DOHH2 (cell line): ENCODE data around the gene FOXO6.

ENCODE experiments used
- H3F3A ChIP-seq: fragments of 200-600 bp; sonication (generic), shearing (Covaris generic); 2 replicates; pipeline ENCODE4 v1.6.0; 2016; ENCODE audit warnings: antibody characterized with exemption, mild to moderate bottlenecking; ENCODE audit not compliant: control insufficient read depth, insufficient read depth
- H3K27ac ChIP-seq: fragments of 200-600 bp; sonication (generic); 2 replicates; pipeline ENCODE4 v1.5.1; 2014; ENCODE audit warnings: low read depth, mild to moderate bottlenecking, low read length, moderate library complexity
- H3K27me3 ChIP-seq: fragments of 200-600 bp; sonication (generic); 2 replicates; pipeline ENCODE4 v1.6.1; 2014; ENCODE audit warnings: mild to moderate bottlenecking, low read length, mixed read lengths; ENCODE audit not compliant: control insufficient read depth
- H3K36me3 ChIP-seq: fragments of 200-600 bp; sonication (generic); 2 replicates; pipeline ENCODE4 v1.6.1; 2014; ENCODE audit warnings: mild to moderate bottlenecking, low read length, moderate library complexity, mixed read lengths; ENCODE audit not compliant: control insufficient read depth
- H3K4me1 ChIP-seq: fragments of 200-600 bp; sonication (generic); 2 replicates; pipeline ENCODE4 v1.6.1; 2014; ENCODE audit warnings: mild to moderate bottlenecking, low read length, mixed read lengths; ENCODE audit not compliant: control insufficient read depth
- H3K4me2 ChIP-seq: fragments of 200-600 bp; sonication (generic); 2 replicates; pipeline ENCODE4 v1.6.0; 2014; ENCODE audit warnings: mild to moderate bottlenecking, low read length, moderate library complexity
- H3K4me3 ChIP-seq: fragments of 200-600 bp; sonication (generic); 2 replicates; pipeline ENCODE4 v1.5.1; 2014; ENCODE audit warnings: mild to moderate bottlenecking, low read length, mixed read lengths
- H3K79me2 ChIP-seq: fragments of 200-600 bp; sonication (generic); 2 replicates; pipeline ENCODE4 v1.6.1; 2014; ENCODE audit warnings: mild to moderate bottlenecking, low read length, mixed read lengths; ENCODE audit not compliant: control insufficient read depth
- H3K9me2 ChIP-seq: fragments of 200-600 bp; sonication (generic); replicated peaks from 2 replicates; pipeline ENCODE4 v1.6.1; 2014; ENCODE audit warnings: mild to moderate bottlenecking, low read length, mixed read lengths; ENCODE audit not compliant: control insufficient read depth
- H3K9me3 ChIP-seq: fragments of 200-600 bp; sonication (generic); 2 replicates; pipeline ENCODE4 v1.6.1; 2014; ENCODE audit warnings: antibody characterized with exemption, low read length, mixed read lengths; ENCODE audit not compliant: control insufficient read depth, insufficient read depth
- H4K20me1 ChIP-seq: fragments of 200-600 bp; sonication (generic); 2 replicates; pipeline ENCODE4 v1.6.0; 2014; ENCODE audit warnings: low read depth, mild to moderate bottlenecking, antibody characterized with exemption, low read length, moderate library complexity; ENCODE audit not compliant: control insufficient read depth, insufficient read depth
- EZH2phosphoT487 ChIP-seq: fragments of 200-600 bp; sonication (generic); IDR thresholded peaks from 2 replicates; pipeline ENCODE4 v1.6.1; 2017; ENCODE audit warnings: borderline replicate concordance, mild to moderate bottlenecking, antibody characterized with exemption, low read length, moderate library complexity, mixed read lengths
- TF ChIP-seq, protein P1 (sequence below): fragments of 200-600 bp; sonication (generic); IDR thresholded peaks from one replicate; pipeline ENCODE4 v1.5.1; 2014; ENCODE audit warnings: antibody characterized with exemption, mild to moderate bottlenecking, low read depth, low read length; ENCODE audit not compliant: poor library complexity, severe bottlenecking

Gene FOXO6

DNA sequence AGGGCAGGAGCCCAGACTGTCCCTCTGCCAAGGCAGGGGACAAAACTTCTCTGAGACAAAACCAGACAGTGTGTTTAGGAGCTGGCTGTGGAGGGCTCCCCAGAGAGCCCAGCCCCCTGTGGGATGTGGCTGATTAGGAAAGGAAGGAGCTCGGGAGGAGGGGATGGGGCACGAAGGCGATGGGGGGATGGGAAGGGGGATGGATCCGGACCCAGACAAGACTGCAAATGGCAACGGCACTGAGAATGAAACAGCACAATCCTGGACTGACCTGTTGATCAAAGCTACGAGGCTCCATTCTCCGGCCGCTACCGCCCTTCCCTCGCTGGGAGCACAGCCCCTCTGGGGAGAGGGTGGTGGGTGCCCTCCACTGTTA is 33.1 kb downstream of the FOXO6 start:
- Histone ChIP-seq H3K27me3 (0 out of 2 replicates have a peak, but pooled peaks cover 3% of the 10 kb centered on the region), H3K4me3 (no peak overlapping the region), H3K4me1 (no peaks in the 10 kb centered on the region), H3K27ac (no peak overlapping the region), H3K79me2 (no peaks in the 10 kb centered on the region), H4K20me1 (no peaks in the 10 kb centered on the region), H3K4me2 (no peak overlapping the region), H3K9me3 (no peaks in the 10 kb centered on the region), H3K36me3 (no peaks in the 10 kb centered on the region), H3K9me2 (no peaks in the 10 kb centered on the region), H3F3A (no peaks in the 10 kb centered on the region)
- TF ChIP-seq, protein P1, sequence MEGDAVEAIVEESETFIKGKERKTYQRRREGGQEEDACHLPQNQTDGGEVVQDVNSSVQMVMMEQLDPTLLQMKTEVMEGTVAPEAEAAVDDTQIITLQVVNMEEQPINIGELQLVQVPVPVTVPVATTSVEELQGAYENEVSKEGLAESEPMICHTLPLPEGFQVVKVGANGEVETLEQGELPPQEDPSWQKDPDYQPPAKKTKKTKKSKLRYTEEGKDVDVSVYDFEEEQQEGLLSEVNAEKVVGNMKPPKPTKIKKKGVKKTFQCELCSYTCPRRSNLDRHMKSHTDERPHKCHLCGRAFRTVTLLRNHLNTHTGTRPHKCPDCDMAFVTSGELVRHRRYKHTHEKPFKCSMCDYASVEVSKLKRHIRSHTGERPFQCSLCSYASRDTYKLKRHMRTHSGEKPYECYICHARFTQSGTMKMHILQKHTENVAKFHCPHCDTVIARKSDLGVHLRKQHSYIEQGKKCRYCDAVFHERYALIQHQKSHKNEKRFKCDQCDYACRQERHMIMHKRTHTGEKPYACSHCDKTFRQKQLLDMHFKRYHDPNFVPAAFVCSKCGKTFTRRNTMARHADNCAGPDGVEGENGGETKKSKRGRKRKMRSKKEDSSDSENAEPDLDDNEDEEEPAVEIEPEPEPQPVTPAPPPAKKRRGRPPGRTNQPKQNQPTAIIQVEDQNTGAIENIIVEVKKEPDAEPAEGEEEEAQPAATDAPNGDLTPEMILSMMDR: no peak
- TF ChIP-seq EZH2phosphoT487: no peak

- H3K36me3 ChIP-seq: no peaks in the 10 kb centered on the region
- H3K4me2 ChIP-seq: no peak overlapping the region
- no peaks in the 10 kb centered on the region for H4K20me1 ChIP-seq
- TF ChIP-seq, protein P1: no peak
- no peak for TF ChIP-seq EZH2phosphoT487
- H3K9me3 ChIP-seq: peaks cover 2% of the 10 kb centered on the region; the same call in 1 of the 2 replicates
- 0 out of 2 replicates have a peak, but pooled peaks cover 3% of the 10 kb centered on the region for H3K27me3 ChIP-seq
- no peak overlapping the region for H3K27ac ChIP-seq
- no peaks in the 10 kb centered on the region for H3K9me2 ChIP-seq
- no peaks in the 10 kb centered on the region for H3F3A ChIP-seq
- H3K79me2 ChIP-seq: no peaks in the 10 kb centered on the region
- no peaks in the 10 kb centered on the region for H3K4me1 ChIP-seq
- H3K4me3 ChIP-seq: no peak overlapping the region
Observed at GRCh38 chr1:41394959-41395956, 34.0 kb downstream of the FOXO6 start.

GRCh38 chr1:41396084-41396483 is 34.9 kb downstream of the FOXO6 start:
- Histone ChIP-seq H4K20me1 (no peaks in the 10 kb centered on the region), H3F3A (no peaks in the 10 kb centered on the region), H3K4me2 (no peak overlapping the region), H3K36me3 (no peaks in the 10 kb centered on the region), H3K27me3 (0 out of 2 replicates have a peak, but pooled peaks cover 3% of the 10 kb centered on the region), H3K4me3 (no peak overlapping the region), H3K27ac (no peak overlapping the region), H3K9me2 (no peaks in the 10 kb centered on the region), H3K4me1 (no peaks in the 10 kb centered on the region), H3K9me3 (peaks cover 5% of the 10 kb centered on the region; the same call in 1 of the 2 replicates), H3K79me2 (no peaks in the 10 kb centered on the region)
- no peak for TF ChIP-seq EZH2phosphoT487
- TF ChIP-seq, protein P1: no peak
